PC-3 (cell line): Measurements from ENCODE around the gene TACSTD2.

Experiments
- CTCF ChIP-seq: fragments of 300-600 bp; sonication (generic); conservative IDR thresholded peaks from 2 replicates; pipeline ENCODE4 v1.5.1; 2017; ENCODE audit warnings: antibody characterized with exemption, low read depth, mild to moderate bottlenecking, low read length
- EZH2 ChIP-seq: fragments of 300-600 bp; sonication (generic); IDR thresholded peaks from one replicate; pipeline ENCODE4 v1.6.1; 2017; ENCODE audit warnings: antibody characterized with exemption, mild to moderate bottlenecking, low read length; ENCODE audit not compliant: unreplicated experiment

GRCh38 chr1:58551186-58552140 lies 25.6 kb downstream of the TACSTD2 start:
- TF ChIP-seq CTCF (no peak), EZH2 (no peak)
